ENCODE data around the gene MESD. TPM values are rescaled to one million over a fixed set of nuclear protein-coding genes. Genes with fewer than 3 reads are reported as not detected.

MESD gene
- total and polyA plus RNA-seq, 2 of the 4 experiments (the other 2 are of a cell fraction): 10.0 to 14.0 TPM

- no peak overlapping the region for H3K9ac ChIP-seq (ENCODE audit: low read depth, low read length)
- peak overlapping the region; percentile 12 for H2BK5ac ChIP-seq (ENCODE audit: low read depth, low read length, poor library complexity, severe bottlenecking)
- no peak overlapping the region for H2AFZ ChIP-seq (replicated peaks; ENCODE audit: low read length, poor library complexity)
- H4K20me1 ChIP-seq (ENCODE audit: insufficient read depth, low read length): peaks cover 13% of the 10 kb centered on the region; the same call in 1 of the 2 replicates
- no peak overlapping the region for H2BK120ac ChIP-seq (ENCODE audit: low read depth, low read length)
- peaks cover 19% of the 10 kb centered on the region for H3K9me1 ChIP-seq (ENCODE audit: insufficient read depth, low read length)
- no peak overlapping the region for H2AK9ac ChIP-seq (replicated peaks; ENCODE audit: low read depth, low read length, poor library complexity)
- H3K4me2 ChIP-seq (ENCODE audit: low read depth, low read length): no peak overlapping the region
- in situ Hi-C loops (cut with MboI; ENCODE audit: low sequenced_read_pairs): loop anchor here (10.0 kb wide), 1 partner anchor 273 kb away; no protein-coding TSS in a partner anchor
- no peak overlapping the region for H4K5ac ChIP-seq (ENCODE audit: low read depth, low read length)
- H3K79me1 ChIP-seq (ENCODE audit: low read depth in 1 of 2, low read length in 2 of 2): peaks cover 9 to 32% of the 10 kb centered on the region in 2 experiments
- ChIA-PET POLR2A (ENCODE audit: unreplicated experiment) (interaction anchor here (1.0 kb wide), 1 partner anchor 10 kb away, joined by 3 read pairs; the partner anchor contains the start of gene TLNRD1), CTCF (interaction anchor here (0.6 to 1.6 kb wide), 2 partner anchors 72 to 275 kb away, joined by 3 to 8 read pairs; no protein-coding TSS in a partner anchor)
- no peak overlapping the region for H3K18ac ChIP-seq (ENCODE audit: low read depth, low read length)
- no peak overlapping the region for H2BK20ac ChIP-seq (ENCODE audit: low read depth, low read length)
- H3K27ac ChIP-seq (ENCODE audit: insufficient read depth, low read length): no peak overlapping the region
- dilution Hi-C loops (cut with HindIII; ENCODE audit: low sequenced_read_pairs, unreplicated experiment): no loop called here
- 0 out of 3 replicates have a peak overlapping the region, but pooled peaks have one; percentile 4 for H2BK15ac ChIP-seq (ENCODE audit: low read depth, low read length)
- H3K56ac ChIP-seq (ENCODE audit: extremely low read depth, insufficient read depth, low read length): no peak overlapping the region
- no peak overlapping the region for H2AK5ac ChIP-seq (ENCODE audit: low read depth, low read length)
- H3K9me3 ChIP-seq (ENCODE audit: control insufficient read depth, insufficient read depth, low read length): no peaks in the 10 kb centered on the region
- TF ChIP-seq BHLHE40 (IDR thresholded peaks at IDR 0.05; ENCODE audit: low read depth, low read length): no peak
- TF ChIP-seq, protein P1, sequence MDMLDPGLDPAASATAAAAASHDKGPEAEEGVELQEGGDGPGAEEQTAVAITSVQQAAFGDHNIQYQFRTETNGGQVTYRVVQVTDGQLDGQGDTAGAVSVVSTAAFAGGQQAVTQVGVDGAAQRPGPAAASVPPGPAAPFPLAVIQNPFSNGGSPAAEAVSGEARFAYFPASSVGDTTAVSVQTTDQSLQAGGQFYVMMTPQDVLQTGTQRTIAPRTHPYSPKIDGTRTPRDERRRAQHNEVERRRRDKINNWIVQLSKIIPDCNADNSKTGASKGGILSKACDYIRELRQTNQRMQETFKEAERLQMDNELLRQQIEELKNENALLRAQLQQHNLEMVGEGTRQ (IDR thresholded peaks at IDR 0.05; ENCODE audit: low read depth, low read length): peak; percentile 46
- TF ChIP-seq, protein P2, sequence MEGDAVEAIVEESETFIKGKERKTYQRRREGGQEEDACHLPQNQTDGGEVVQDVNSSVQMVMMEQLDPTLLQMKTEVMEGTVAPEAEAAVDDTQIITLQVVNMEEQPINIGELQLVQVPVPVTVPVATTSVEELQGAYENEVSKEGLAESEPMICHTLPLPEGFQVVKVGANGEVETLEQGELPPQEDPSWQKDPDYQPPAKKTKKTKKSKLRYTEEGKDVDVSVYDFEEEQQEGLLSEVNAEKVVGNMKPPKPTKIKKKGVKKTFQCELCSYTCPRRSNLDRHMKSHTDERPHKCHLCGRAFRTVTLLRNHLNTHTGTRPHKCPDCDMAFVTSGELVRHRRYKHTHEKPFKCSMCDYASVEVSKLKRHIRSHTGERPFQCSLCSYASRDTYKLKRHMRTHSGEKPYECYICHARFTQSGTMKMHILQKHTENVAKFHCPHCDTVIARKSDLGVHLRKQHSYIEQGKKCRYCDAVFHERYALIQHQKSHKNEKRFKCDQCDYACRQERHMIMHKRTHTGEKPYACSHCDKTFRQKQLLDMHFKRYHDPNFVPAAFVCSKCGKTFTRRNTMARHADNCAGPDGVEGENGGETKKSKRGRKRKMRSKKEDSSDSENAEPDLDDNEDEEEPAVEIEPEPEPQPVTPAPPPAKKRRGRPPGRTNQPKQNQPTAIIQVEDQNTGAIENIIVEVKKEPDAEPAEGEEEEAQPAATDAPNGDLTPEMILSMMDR (conservative IDR thresholded peaks at IDR 0.05; ENCODE audit: low read depth, low read length): 0 out of 2 replicates have a peak, but pooled peaks have one; percentile 8
- no peak for TF ChIP-seq RAD21 (IDR thresholded peaks at IDR 0.05; ENCODE audit: low read length)
- peak; percentile 23; the same call in 1 of the 2 replicates for TF ChIP-seq CEBPB (IDR thresholded peaks at IDR 0.05; ENCODE audit: low read depth, low read length)
- TF ChIP-seq MAFK (IDR thresholded peaks at IDR 0.05; ENCODE audit: low read depth, low read length): no peak
- H3K4me3 ChIP-seq (ENCODE audit: insufficient read depth, low read depth, low read length): no peak overlapping the region
- no peak overlapping the region for H3K14ac ChIP-seq (replicated peaks; ENCODE audit: low read depth, low read length)
- no peaks in the 10 kb centered on the region for H3K27me3 ChIP-seq (ENCODE audit: control insufficient read depth, insufficient read depth, low read length)
- BruUV-seq (replicated peaks): no TSS peak
- peaks cover 6% of the 10 kb centered on the region for H3K4me1 ChIP-seq (ENCODE audit: control insufficient read depth, insufficient read depth, low read length)
- H4K91ac ChIP-seq (ENCODE audit: insufficient read depth, low read depth, low read length): no peak overlapping the region
- no peak overlapping the region for H3K4ac ChIP-seq (ENCODE audit: low read depth, low read length)
- H3K23ac ChIP-seq (ENCODE audit: low read depth, low read length): 0 out of 2 replicates have a peak overlapping the region, but pooled peaks have one; percentile 29
- intact Hi-C loops (cut with micrococcal nuclease): no loop called here
- DNase-seq (peak; percentile 73), ATAC-seq (ENCODE audit: low read depth) (peak; percentile 22)
- no peaks in the 10 kb centered on the region for H3K36me3 ChIP-seq (ENCODE audit: control insufficient read depth, insufficient read depth, low read length)
- no CpG with 5 or more reads among the region's 5 CpGs for WGBS, 2 experiments (ENCODE audit: extremely low coverage in 2 of 2, insufficient read length in 1 of 2)
- H4K8ac ChIP-seq (ENCODE audit: low read depth in 2 of 2, low read length in 2 of 2): peak overlapping the region; percentile 6 to 48; a peak in 2 of 4 replicates
These were observed 1.8 kb upstream of the MESD start for GRCh38 chr15:80991421-80991820.

Measured in IMR-90 (cell line).